ENCODE data around the gene SLCO1B1.

GRCh38 chr12:21169878-21170472, 39.0 kb downstream of the SLCO1B1 start:
- no peak for TF ChIP-seq EZH2 (IDR thresholded peaks at IDR 0.05; ENCODE audit: borderline replicate concordance, insufficient read depth, low read depth, low read length, poor library complexity, severe bottlenecking)
- peak; percentile 50 for TF ChIP-seq CTCF (IDR thresholded peaks at IDR 0.05)

Measured in B cell (primary cell).